B cell (primary cell): ENCODE measurements around the gene BRD4. TPM values are rescaled to one million over a fixed set of nuclear protein-coding genes. Genes with fewer than 3 reads are reported as not detected.

ENCODE experiments used
- ATAC-seq: fragments of 200-7000 bp; cut with Tn5 transposase; one replicate; pipeline ENCODE4 v1.10.0; 2021; ENCODE audit warnings: low read depth, mild to moderate bottlenecking, moderate number of reproducible peaks, moderate library complexity
- CTCF ChIA-PET: fragments of 350-600 bp; sonication (Branson Sonifier 250); formaldehyde crosslinking; loops from one replicate; lab custom pipeline; 2021; ENCODE audit warnings: antibody characterized with exemption, inconsistent platforms; lab: Charles Lee
- POLR2A ChIA-PET: fragments of 350-600 bp; sonication (Branson Sonifier 250); formaldehyde crosslinking; loops from one replicate; lab custom pipeline; 2021; ENCODE audit warnings: antibody characterized with exemption; lab: Charles Lee
- DNase-seq: peaks from one replicate; pipeline ENCODE4 v3.0.0; 2013
- H2AFZ ChIP-seq: 2 replicates; pipeline ENCODE4 v1.6.1; 2012; ENCODE audit warnings: mild to moderate bottlenecking, low read depth, low read length; ENCODE audit not compliant: insufficient read depth, poor library complexity, severe bottlenecking
- H3K27ac ChIP-seq, 2 donors: 1 replicate in 1 of 2; 2 replicates in 1 of 2; pipeline ENCODE4 v1.5.1; 2012 to 2013; ENCODE audit warnings: low read length in 2 of 2, mild to moderate bottlenecking in 2 of 2, moderate library complexity in 1 of 2
- H3K27me3 ChIP-seq, 4 experiments: fragments of 200-600 bp in 1 of 4; sonication (generic) in 1 of 4; replicated peaks in 1 of 4; 1 replicate in 2 of 4; 2 replicates in 2 of 4; pipeline versions ENCODE4 v1.6.1 to v1.7.0; 2013 to 2016; ENCODE audit warnings: low read length in 3 of 4, mild to moderate bottlenecking in 2 of 4, mixed read lengths in 1 of 4, moderate library complexity in 1 of 4; ENCODE audit not compliant: insufficient read depth in 4 of 4, control insufficient read depth in 3 of 4; ENCODE audit errors: control extremely low read depth in 1 of 4
- H3K36me3 ChIP-seq, 2 experiments: replicated peaks in 1 of 2; 1 replicate in 1 of 2; 2 replicates in 1 of 2; pipeline versions ENCODE4 v1.6.1 to v1.7.1; 2013; ENCODE audit warnings: low read length in 1 of 2; ENCODE audit not compliant: insufficient read depth in 2 of 2, control insufficient read depth in 1 of 2; ENCODE audit errors: control extremely low read depth in 1 of 2, extremely low read depth in 1 of 2
- H3K4me1 ChIP-seq, 2 donors: fragments of 200-600 bp in 1 of 2; sonication (generic) in 1 of 2; 1 replicate in 1 of 2; 2 replicates in 1 of 2; pipeline versions ENCODE4 v1.5.1 to v1.6.1; 2013 to 2017; ENCODE audit warnings: low read length in 2 of 2; ENCODE audit not compliant: control insufficient read depth in 2 of 2, insufficient read depth in 2 of 2
- H3K4me2 ChIP-seq: replicated peaks from 2 replicates; pipeline ENCODE3; 2012; ENCODE audit warnings: mild to moderate bottlenecking, low read depth, low read length; ENCODE audit not compliant: poor library complexity, severe bottlenecking
- H3K4me3 ChIP-seq, 5 experiments: fragments of 200-600 bp in 1 of 5; sonication (generic) in 1 of 5; 1 replicate in 3 of 5; 2 replicates in 2 of 5; pipeline versions ENCODE4 v1.5.1 to v1.7.0; 2011 to 2016; ENCODE audit warnings: low read length in 4 of 5, mild to moderate bottlenecking in 4 of 5, low read depth in 2 of 5, control low read depth in 1 of 5, moderate library complexity in 1 of 5; ENCODE audit not compliant: insufficient read depth in 1 of 5; ENCODE audit errors: control extremely low read depth in 1 of 5, extremely low read depth in 1 of 5
- H3K79me2 ChIP-seq: fragments of 200-600 bp; sonication (generic); one replicate; pipeline ENCODE4 v1.6.0; 2016; ENCODE audit warnings: low read length; ENCODE audit not compliant: control insufficient read depth, insufficient read depth
- H3K9ac ChIP-seq: fragments of 200-600 bp; sonication (generic); 2 replicates; pipeline ENCODE4 v1.6.1; 2017; ENCODE audit warnings: mild to moderate bottlenecking, low read length, moderate library complexity
- H3K9me3 ChIP-seq, 3 donors: one replicate each; pipeline versions ENCODE4 v1.6.1 to v1.7.1; 2013; ENCODE audit warnings: low read length in 2 of 3; ENCODE audit not compliant: control insufficient read depth in 2 of 3, insufficient read depth in 1 of 3; ENCODE audit errors: control extremely low read depth in 1 of 3
- H4K20me1 ChIP-seq: 2 replicates; pipeline ENCODE4 v1.6.0; 2012; ENCODE audit warnings: mild to moderate bottlenecking, low read length; ENCODE audit not compliant: insufficient read depth, control insufficient read depth, poor library complexity, severe bottlenecking
- H3K27ac Mint-ChIP-seq: one replicate; pipeline ENCODE4 v1.8.0; 2021; ENCODE audit warnings: mixed read lengths
- H3K27me3 Mint-ChIP-seq: one replicate; pipeline ENCODE4 v1.8.0; 2021; ENCODE audit warnings: mixed read lengths
- H3K4me1 Mint-ChIP-seq: one replicate; pipeline ENCODE4 v1.8.0; 2021; ENCODE audit warnings: mixed read lengths
- H3K4me3 Mint-ChIP-seq: one replicate; pipeline ENCODE4 v1.8.0; 2021; ENCODE audit warnings: mixed read lengths
- H3K9me3 Mint-ChIP-seq: one replicate; pipeline ENCODE4 v1.8.0; 2022; ENCODE audit warnings: mixed read lengths; ENCODE audit not compliant: insufficient read depth
- CTCF ChIP-seq: fragments of 200-600 bp; IDR thresholded peaks from one replicate; pipeline ENCODE4 v1.8.0; 2022; ENCODE audit warnings: antibody characterized with exemption, mild to moderate bottlenecking
- EZH2 ChIP-seq: IDR thresholded peaks from 2 replicates; pipeline ENCODE4 v1.6.1; 2012; ENCODE audit warnings: borderline replicate concordance, low read depth, mild to moderate bottlenecking, moderate library complexity, low read length; ENCODE audit not compliant: insufficient read depth, poor library complexity, severe bottlenecking
- WGBS: methylation state at CpG from one replicate; pipeline ENCODE4 v1.1.5; 2013; ENCODE audit warnings: missing lambda C conversion rate; ENCODE audit not compliant: insufficient coverage; 5-methylcytosine and 5-hydroxymethylcytosine counted together
- intact Hi-C: fragments of 100-400 bp; cut with micrococcal nuclease; formaldehyde crosslinking; loops from one replicate; pipeline ENCODE4 v1.10.0; 2022
- polyA plus RNA-seq: library from polyadenylated mRNA; depleted of rRNA; stranded (reverse); fragments of >200 nt; gene quantifications from 2 replicates; pipeline ENCODE4 v1.2.3, GENCODE V29; 2012
- total RNA-seq, 2 donors: library from RNA; stranded (reverse); fragments of 120-200 nt in 1 of 2; gene quantifications; 1 replicate in 1 of 2; 2 replicates in 1 of 2; pipeline versions ENCODE4 v1.2.3 to v1.2.4, GENCODE V29; 2013 to 2022

BRD4 gene
- total and polyA plus RNA-seq, 2 donors (not counting 1 experiment from before 2014, with no cell fraction given): 30.7 to 209 TPM

GRCh38 chr19:15244106-15244803, 88.1 kb downstream of the BRD4 start:
- WGBS: 97% methylated on average over 17 of the region's 24 CpGs
- Mint-ChIP-seq H3K9me3 (no peaks in the 10 kb centered on the region), H3K27me3 (no peaks in the 10 kb centered on the region), H3K4me3 (no peak overlapping the region), H3K27ac (no peak overlapping the region), H3K4me1 (no peaks in the 10 kb centered on the region)
- Histone ChIP-seq H3K36me3 (peaks cover 0 to 89% of the 10 kb centered on the region in 2 experiments), H3K79me2 (peaks cover 22% of the 10 kb centered on the region), H3K4me2 (no peak overlapping the region), H4K20me1 (peaks cover 95% of the 10 kb centered on the region), H3K9me3 (no peaks in the 10 kb centered on the region), H3K4me3 (no peak overlapping the region), H3K27ac (no peak overlapping the region), H3K9ac (no peak overlapping the region), H2AFZ (no peak overlapping the region), H3K4me1 (no peaks in the 10 kb centered on the region), H3K27me3 (no peaks in the 10 kb centered on the region)
- DNase-seq (no peak), ATAC-seq (no peak)
- intact Hi-C loops: no loop called here
- TF ChIP-seq EZH2: no peak
- TF ChIP-seq CTCF: no peak
- ChIA-PET POLR2A (no interaction called here), CTCF (no interaction called here)

- POLR2A ChIA-PET: no interaction called here
Observed at GRCh38 chr19:15243236-15243957, 88.9 kb downstream of the BRD4 start.

More at GRCh38 chr19:15243236-15243957, 88.9 kb downstream of the BRD4 start:
- Histone ChIP-seq H3K4me3 (no peak overlapping the region), H3K27ac (no peak overlapping the region), H3K4me1 (no peaks in the 10 kb centered on the region), H3K9me3 (no peaks in the 10 kb centered on the region), H3K9ac (no peak overlapping the region), H3K36me3 (peaks cover 0 to 89% of the 10 kb centered on the region in 2 experiments), H4K20me1 (peaks cover 94% of the 10 kb centered on the region), H3K27me3 (no peaks in the 10 kb centered on the region), H3K79me2 (peaks cover 22% of the 10 kb centered on the region), H2AFZ (no peak overlapping the region), H3K4me2 (no peak overlapping the region)
- Mint-ChIP-seq H3K27ac (peak overlapping the region; percentile 10), H3K9me3 (no peaks in the 10 kb centered on the region), H3K4me1 (no peaks in the 10 kb centered on the region), H3K4me3 (no peak overlapping the region), H3K27me3 (no peaks in the 10 kb centered on the region)
- intact Hi-C loops: no loop called here
- ATAC-seq (no peak), DNase-seq (no peak)
- CTCF ChIA-PET: no interaction called here
- 97% methylated on average over 15 of the region's 17 CpGs for WGBS
- no peak for TF ChIP-seq CTCF
- no peak for TF ChIP-seq EZH2
